HL-60 (cell line): ENCODE measurements around the gene IMPACT.

ENCODE experiments used
- DNase-seq, 2 experiments: peaks; one replicate each; pipeline ENCODE4 v3.0.0-alpha.2; 2010 to 2020; ENCODE audit warnings: low read depth in 1 of 2, low spot score in 1 of 2
- H3K27ac ChIP-seq: fragments of 250-450 bp; sonication (Bioruptor Pico); replicated peaks from 2 replicates; pipeline ENCODE4 v1.5.1; 2020; ENCODE audit warnings: mild to moderate bottlenecking, moderate library complexity
- H3K27me3 ChIP-seq: fragments of 250-450 bp; sonication (Bioruptor Pico); 2 replicates; pipeline ENCODE4 v1.5.1; 2021; ENCODE audit warnings: mild to moderate bottlenecking, moderate library complexity; ENCODE audit not compliant: insufficient read depth, poor library complexity, severe bottlenecking
- H3K4me3 ChIP-seq: replicated peaks from 2 replicates; pipeline ENCODE4 v1.5.1; 2011; ENCODE audit warnings: mild to moderate bottlenecking, control low read depth, low read length; ENCODE audit not compliant: insufficient read depth
- GABPA ChIP-seq: IDR thresholded peaks from 2 replicates; pipeline ENCODE4 v1.6.1; 2012; ENCODE audit warnings: low read depth
- POLR2AphosphoS5 ChIP-seq: IDR thresholded peaks from 2 replicates; pipeline ENCODE4 v1.6.1; 2012; ENCODE audit warnings: low read depth
- SPI1 ChIP-seq: IDR thresholded peaks from 2 replicates; pipeline ENCODE4 v1.6.1; 2012; ENCODE audit warnings: low read depth, mild to moderate bottlenecking, borderline replicate concordance
- TF ChIP-seq, protein P1 (sequence below): IDR thresholded peaks from 2 replicates; pipeline ENCODE4 v1.6.1; 2012; ENCODE audit warnings: low read depth; ENCODE audit not compliant: insufficient replicate concordance
- TF ChIP-seq, protein P2 (sequence below): IDR thresholded peaks from one replicate; pipeline ENCODE4 v1.5.1; 2011; ENCODE audit warnings: low read length, control low read depth, inconsistent platforms; ENCODE audit not compliant: insufficient read depth

Gene IMPACT

DNA sequence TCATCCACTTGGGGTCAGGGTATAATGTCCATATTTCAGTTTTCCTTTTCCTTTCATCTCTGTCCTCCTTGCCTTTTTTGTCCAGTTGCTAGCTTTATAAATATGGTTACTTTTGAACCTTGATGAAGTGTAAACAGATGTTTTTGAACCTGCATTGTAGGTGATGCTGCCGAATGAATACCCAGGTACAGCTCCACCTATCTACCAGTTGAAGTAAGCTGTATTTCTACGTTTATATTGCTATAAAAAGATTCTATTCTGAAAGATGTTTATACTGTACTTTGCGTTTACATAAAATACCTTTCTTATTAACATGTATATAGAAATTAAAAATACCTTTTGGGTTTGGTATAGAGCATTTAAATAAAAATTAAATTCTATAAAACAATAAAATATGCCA lies 2.2 kb downstream of the IMPACT start:
- Histone ChIP-seq H3K27ac (no peak overlapping the region), H3K4me3 (no peak overlapping the region)

DNA sequence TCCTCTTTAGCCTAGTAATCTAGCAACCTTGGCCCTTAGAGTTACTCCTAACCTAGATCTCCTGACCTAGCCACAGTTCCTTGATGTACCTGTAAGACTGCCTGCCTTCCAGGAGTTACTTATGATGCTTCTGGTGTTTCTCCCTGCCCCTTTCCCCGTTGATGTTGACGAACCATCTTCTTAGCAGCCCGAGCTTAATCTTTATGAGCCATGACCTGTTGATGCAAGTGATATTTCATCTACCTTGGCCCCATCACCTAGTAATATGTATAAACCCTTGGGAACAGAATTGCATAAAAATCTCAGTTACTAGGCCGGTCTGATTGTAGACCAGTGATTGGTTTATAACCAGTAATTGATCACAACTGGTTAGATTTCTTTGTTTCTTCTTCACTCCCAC lies 2.7 kb downstream of the IMPACT start:
- no peak overlapping the region for H3K27ac ChIP-seq
- H3K27me3 ChIP-seq, result no peaks in the 10 kb centered on the region
- no peak for DNase-seq
- TF ChIP-seq, protein P1, sequence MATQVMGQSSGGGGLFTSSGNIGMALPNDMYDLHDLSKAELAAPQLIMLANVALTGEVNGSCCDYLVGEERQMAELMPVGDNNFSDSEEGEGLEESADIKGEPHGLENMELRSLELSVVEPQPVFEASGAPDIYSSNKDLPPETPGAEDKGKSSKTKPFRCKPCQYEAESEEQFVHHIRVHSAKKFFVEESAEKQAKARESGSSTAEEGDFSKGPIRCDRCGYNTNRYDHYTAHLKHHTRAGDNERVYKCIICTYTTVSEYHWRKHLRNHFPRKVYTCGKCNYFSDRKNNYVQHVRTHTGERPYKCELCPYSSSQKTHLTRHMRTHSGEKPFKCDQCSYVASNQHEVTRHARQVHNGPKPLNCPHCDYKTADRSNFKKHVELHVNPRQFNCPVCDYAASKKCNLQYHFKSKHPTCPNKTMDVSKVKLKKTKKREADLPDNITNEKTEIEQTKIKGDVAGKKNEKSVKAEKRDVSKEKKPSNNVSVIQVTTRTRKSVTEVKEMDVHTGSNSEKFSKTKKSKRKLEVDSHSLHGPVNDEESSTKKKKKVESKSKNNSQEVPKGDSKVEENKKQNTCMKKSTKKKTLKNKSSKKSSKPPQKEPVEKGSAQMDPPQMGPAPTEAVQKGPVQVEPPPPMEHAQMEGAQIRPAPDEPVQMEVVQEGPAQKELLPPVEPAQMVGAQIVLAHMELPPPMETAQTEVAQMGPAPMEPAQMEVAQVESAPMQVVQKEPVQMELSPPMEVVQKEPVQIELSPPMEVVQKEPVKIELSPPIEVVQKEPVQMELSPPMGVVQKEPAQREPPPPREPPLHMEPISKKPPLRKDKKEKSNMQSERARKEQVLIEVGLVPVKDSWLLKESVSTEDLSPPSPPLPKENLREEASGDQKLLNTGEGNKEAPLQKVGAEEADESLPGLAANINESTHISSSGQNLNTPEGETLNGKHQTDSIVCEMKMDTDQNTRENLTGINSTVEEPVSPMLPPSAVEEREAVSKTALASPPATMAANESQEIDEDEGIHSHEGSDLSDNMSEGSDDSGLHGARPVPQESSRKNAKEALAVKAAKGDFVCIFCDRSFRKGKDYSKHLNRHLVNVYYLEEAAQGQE, result no peak
- no peak for TF ChIP-seq SPI1
- no peak for TF ChIP-seq POLR2AphosphoS5
- TF ChIP-seq, protein P2, sequence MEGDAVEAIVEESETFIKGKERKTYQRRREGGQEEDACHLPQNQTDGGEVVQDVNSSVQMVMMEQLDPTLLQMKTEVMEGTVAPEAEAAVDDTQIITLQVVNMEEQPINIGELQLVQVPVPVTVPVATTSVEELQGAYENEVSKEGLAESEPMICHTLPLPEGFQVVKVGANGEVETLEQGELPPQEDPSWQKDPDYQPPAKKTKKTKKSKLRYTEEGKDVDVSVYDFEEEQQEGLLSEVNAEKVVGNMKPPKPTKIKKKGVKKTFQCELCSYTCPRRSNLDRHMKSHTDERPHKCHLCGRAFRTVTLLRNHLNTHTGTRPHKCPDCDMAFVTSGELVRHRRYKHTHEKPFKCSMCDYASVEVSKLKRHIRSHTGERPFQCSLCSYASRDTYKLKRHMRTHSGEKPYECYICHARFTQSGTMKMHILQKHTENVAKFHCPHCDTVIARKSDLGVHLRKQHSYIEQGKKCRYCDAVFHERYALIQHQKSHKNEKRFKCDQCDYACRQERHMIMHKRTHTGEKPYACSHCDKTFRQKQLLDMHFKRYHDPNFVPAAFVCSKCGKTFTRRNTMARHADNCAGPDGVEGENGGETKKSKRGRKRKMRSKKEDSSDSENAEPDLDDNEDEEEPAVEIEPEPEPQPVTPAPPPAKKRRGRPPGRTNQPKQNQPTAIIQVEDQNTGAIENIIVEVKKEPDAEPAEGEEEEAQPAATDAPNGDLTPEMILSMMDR, result no peak
- no peak for TF ChIP-seq GABPA
- H3K4me3 ChIP-seq, result no peak overlapping the region

More for the DNA sequence above, 2.2 kb downstream of the IMPACT start:
- no peak for DNase-seq
- TF ChIP-seq SPI1, result no peak
- TF ChIP-seq GABPA, result no peak
- TF ChIP-seq, protein P2, result no peak
- TF ChIP-seq POLR2AphosphoS5, result no peak
- TF ChIP-seq, protein P1, result no peak
- H3K27me3 ChIP-seq, result no peaks in the 10 kb centered on the region

DNA sequence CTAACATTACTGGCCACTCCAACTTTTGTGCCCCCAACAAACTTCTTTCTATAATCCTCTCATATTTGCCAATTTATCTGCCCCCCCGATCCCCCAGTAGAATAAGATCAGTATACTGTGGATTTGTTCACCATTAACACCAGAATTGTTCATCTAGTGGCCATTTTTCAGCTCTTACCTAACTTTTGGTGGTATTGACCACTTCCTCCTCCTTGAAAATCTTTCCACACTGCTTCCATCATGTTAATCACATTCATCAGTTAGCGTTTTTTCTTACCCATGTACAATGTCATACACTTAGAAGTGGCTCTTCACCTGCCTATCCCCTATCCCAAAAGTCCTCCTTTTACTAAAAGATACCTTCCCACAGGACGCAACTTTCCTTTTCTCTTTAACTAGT lies 6.1 kb downstream of the IMPACT start:
- peak; percentile 51 to 77 for DNase-seq
- TF ChIP-seq GABPA, result peak; percentile 24; the same call in 1 of the 2 replicates
- TF ChIP-seq, protein P2, result no peak
- peak; percentile 91 for TF ChIP-seq SPI1
- peak; percentile 53; the same call in 1 of the 2 replicates for TF ChIP-seq POLR2AphosphoS5
- Histone ChIP-seq H3K4me3 (no peak overlapping the region), H3K27ac (peak overlapping the region; percentile 21), H3K27me3 (no peaks in the 10 kb centered on the region)

DNA sequence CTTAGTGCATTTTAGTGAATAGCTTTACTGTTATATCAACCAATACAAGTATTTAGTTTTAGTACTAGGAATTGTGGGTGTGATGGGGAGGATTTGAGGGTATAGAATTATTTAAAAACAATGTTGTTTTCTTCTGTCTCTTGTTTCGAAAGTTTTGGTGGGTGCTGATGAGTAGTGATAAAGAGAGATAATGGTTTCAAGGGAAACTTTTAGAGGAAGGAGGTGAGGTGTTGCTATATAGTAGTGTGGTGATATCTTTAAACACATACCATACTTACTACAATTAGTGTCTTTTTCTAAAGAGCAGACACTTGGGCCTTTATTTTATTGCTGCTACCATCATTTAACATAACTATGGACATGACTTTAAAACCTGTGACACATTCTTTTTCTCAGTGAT lies 10.5 kb downstream of the IMPACT start:
- Histone ChIP-seq H3K27ac (no peak overlapping the region), H3K4me3 (no peak overlapping the region), H3K27me3 (no peaks in the 10 kb centered on the region)
- no peak for DNase-seq
- TF ChIP-seq, protein P1, result no peak
- TF ChIP-seq, protein P2, result no peak
- no peak for TF ChIP-seq SPI1
- no peak for TF ChIP-seq POLR2AphosphoS5
- TF ChIP-seq GABPA, result no peak
